ENCODE data around the gene WDR91.

DNA sequence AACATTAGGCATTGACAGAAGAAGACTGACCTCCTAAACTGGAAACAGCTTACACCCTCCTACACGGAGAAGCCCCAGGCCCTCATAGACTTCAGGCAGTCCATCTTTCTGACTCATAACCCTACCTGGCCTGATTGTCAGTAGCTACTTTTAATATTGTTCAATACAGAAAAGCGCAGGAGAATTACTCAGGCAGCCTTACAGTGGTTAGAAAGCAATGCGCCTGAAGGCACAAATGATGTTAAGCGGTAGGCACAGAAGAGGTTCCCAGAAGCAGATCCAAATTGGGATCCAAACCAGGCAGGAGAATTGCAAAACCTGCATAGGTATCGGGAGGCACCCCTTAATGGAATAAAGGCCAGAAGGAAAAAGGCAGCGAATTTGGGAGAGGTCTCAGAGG, 35.4 kb downstream of the WDR91 start:
- TF ChIP-seq, protein P1, sequence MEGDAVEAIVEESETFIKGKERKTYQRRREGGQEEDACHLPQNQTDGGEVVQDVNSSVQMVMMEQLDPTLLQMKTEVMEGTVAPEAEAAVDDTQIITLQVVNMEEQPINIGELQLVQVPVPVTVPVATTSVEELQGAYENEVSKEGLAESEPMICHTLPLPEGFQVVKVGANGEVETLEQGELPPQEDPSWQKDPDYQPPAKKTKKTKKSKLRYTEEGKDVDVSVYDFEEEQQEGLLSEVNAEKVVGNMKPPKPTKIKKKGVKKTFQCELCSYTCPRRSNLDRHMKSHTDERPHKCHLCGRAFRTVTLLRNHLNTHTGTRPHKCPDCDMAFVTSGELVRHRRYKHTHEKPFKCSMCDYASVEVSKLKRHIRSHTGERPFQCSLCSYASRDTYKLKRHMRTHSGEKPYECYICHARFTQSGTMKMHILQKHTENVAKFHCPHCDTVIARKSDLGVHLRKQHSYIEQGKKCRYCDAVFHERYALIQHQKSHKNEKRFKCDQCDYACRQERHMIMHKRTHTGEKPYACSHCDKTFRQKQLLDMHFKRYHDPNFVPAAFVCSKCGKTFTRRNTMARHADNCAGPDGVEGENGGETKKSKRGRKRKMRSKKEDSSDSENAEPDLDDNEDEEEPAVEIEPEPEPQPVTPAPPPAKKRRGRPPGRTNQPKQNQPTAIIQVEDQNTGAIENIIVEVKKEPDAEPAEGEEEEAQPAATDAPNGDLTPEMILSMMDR (conservative IDR thresholded peaks at IDR 0.05 in 1 of 2, IDR thresholded peaks at IDR 0.05 in 1 of 2; ENCODE audit: low read depth in 1 of 2, low read length in 2 of 2): no peak
- no peak for TF ChIP-seq EZH2 (IDR thresholded peaks at IDR 0.05; ENCODE audit: low read length, missing control alignments)
